Left ventricle myocardium inferior (tissue), 1 donor: Measurements from ENCODE around the gene HDAC4. TPM values are rescaled to one million over a fixed set of nuclear protein-coding genes. Genes with fewer than 3 reads are reported as not detected.
"Not testable (repeated sequence)": the region's sequence is repeated elsewhere in the genome, so short reads cannot be mapped to it uniquely, and the experiment has no call there.

Experiments used
- DNase-seq: peaks from one replicate; pipeline ENCODE4 v3.0.0-alpha.2; 2020
- H3K27ac ChIP-seq: fragments of 200-600 bp; replicated peaks from 2 replicates; pipeline ENCODE4 v1.8.0; 2021
- H3K27me3 ChIP-seq: fragments of 200-600 bp; 2 replicates; pipeline ENCODE4 v1.8.0; 2021; ENCODE audit warnings: low read depth
- H3K36me3 ChIP-seq: fragments of 200-600 bp; 2 replicates; pipeline ENCODE4 v1.8.0; 2021
- H3K4me1 ChIP-seq: fragments of 200-600 bp; 2 replicates; pipeline ENCODE4 v1.8.0; 2021
- H3K4me3 ChIP-seq: fragments of 200-600 bp; 2 replicates; pipeline ENCODE4 v1.8.0; 2021; ENCODE audit warnings: mild to moderate bottlenecking, moderate library complexity
- H3K9me3 ChIP-seq: fragments of 200-600 bp; replicated peaks from 2 replicates; pipeline ENCODE4 v1.8.0; 2021
- CTCF ChIP-seq: fragments of 200-600 bp; IDR thresholded peaks from 2 replicates; pipeline ENCODE4 v1.8.0; 2021; ENCODE audit warnings: antibody characterized with exemption, mild to moderate bottlenecking, borderline replicate concordance
- intact Hi-C: fragments of 100-400 bp; cut with micrococcal nuclease; formaldehyde crosslinking; loops from one replicate; pipeline ENCODE4 v1.11.0; 2022
- total RNA-seq: library from RNA; stranded (reverse); fragmentation: NEBNext Ultra II Directional; extraction: Animal tissue kit (Norgen Biotek cat#: 25700); gene quantifications from one replicate; pipeline ENCODE4 v1.2.1, GENCODE V29; 2021
- donor health status: DM: no; HTN: yes; CAD: no; lungs with severe emphysema.

Gene HDAC4
- total RNA-seq, 1 donor from 2014 or later = 23.9 TPM

GRCh38 chr2:239038773-239039478 is 361.9 kb downstream of the HDAC4 start:
- DNase-seq = no peak

GRCh38 chr2:239038284-239038683 is 362.5 kb downstream of the HDAC4 start:
- DNase-seq, intact Hi-C loops, H3K4me3 ChIP-seq, H3K9me3 ChIP-seq, H3K36me3 ChIP-seq, H3K27ac ChIP-seq, H3K4me1 ChIP-seq: not testable (repeated sequence)
- H3K27me3 ChIP-seq = peaks cover 21% of the 10 kb centered on the region

More at GRCh38 chr2:239038773-239039478, 361.9 kb downstream of the HDAC4 start:
- Histone ChIP-seq H3K4me1 (peaks cover 3% of the 10 kb centered on the region), H3K4me3 (no peak overlapping the region), H3K36me3 (no peaks in the 10 kb centered on the region), H3K27ac (no peak overlapping the region), H3K9me3 (no peaks in the 10 kb centered on the region), H3K27me3 (peaks cover 14% of the 10 kb centered on the region)
- intact Hi-C loops = no loop called here
- no peak for TF ChIP-seq CTCF

GRCh38 chr2:239037559-239037910 is 363.3 kb downstream of the HDAC4 start:
- Histone ChIP-seq H3K27me3 (peaks cover 23% of the 10 kb centered on the region), H3K27ac (no peak overlapping the region), H3K4me1 (peaks cover 3% of the 10 kb centered on the region), H3K36me3 (no peaks in the 10 kb centered on the region), H3K4me3 (no peak overlapping the region), H3K9me3 (no peaks in the 10 kb centered on the region)
- intact Hi-C loops = no loop called here
- TF ChIP-seq CTCF = no peak
- DNase-seq = no peak

- Histone ChIP-seq H3K36me3 (no peaks in the 10 kb centered on the region), H3K9me3 (no peaks in the 10 kb centered on the region), H3K27me3 (peaks cover 25% of the 10 kb centered on the region), H3K4me1 (peaks cover 3% of the 10 kb centered on the region), H3K4me3 (no peak overlapping the region), H3K27ac (no peak overlapping the region)
- DNase-seq = no peak
- no peak for TF ChIP-seq CTCF
- intact Hi-C loops = no loop called here
Observed at GRCh38 chr2:239036819-239037558, 363.8 kb downstream of the HDAC4 start.

GRCh38 chr2:239035997-239036731 is 364.7 kb downstream of the HDAC4 start:
- no peak for DNase-seq

More at GRCh38 chr2:239035997-239036731, 364.7 kb downstream of the HDAC4 start:
- H3K4me3 ChIP-seq = no peak overlapping the region
- H3K36me3 ChIP-seq = no peaks in the 10 kb centered on the region
- H3K27ac ChIP-seq = no peak overlapping the region
- no peaks in the 10 kb centered on the region for H3K9me3 ChIP-seq
- intact Hi-C loops = no loop called here
- H3K4me1 ChIP-seq = peaks cover 3% of the 10 kb centered on the region
- no peak for TF ChIP-seq CTCF
- peaks cover 32% of the 10 kb centered on the region for H3K27me3 ChIP-seq
